SK-N-SH treated with all-trans-retinoic acid at 6 μM for 48 hours (cell line): ENCODE data around the gene PFKFB1.

Experiments used
- ARNTL ChIP-seq: fragments of 450-650 bp; formaldehyde crosslinking; IDR thresholded peaks from 2 replicates; pipeline ENCODE4 v1.5.0; 2020; ENCODE audit warnings: low read depth, mild to moderate bottlenecking, moderate library complexity, borderline replicate concordance
- CREB5 ChIP-seq: fragments of 250-450 bp; sonication (Bioruptor Pico); IDR thresholded peaks from 2 replicates; pipeline ENCODE4 v1.5.1; 2020; ENCODE audit warnings: low read depth, mild to moderate bottlenecking, moderate library complexity
- PATZ1 ChIP-seq: fragments of 250-450 bp; sonication (Bioruptor Pico); IDR thresholded peaks from 2 replicates; pipeline ENCODE4 v1.8.0; 2020; ENCODE audit warnings: mild to moderate bottlenecking, moderate library complexity, borderline replicate concordance
- TOX ChIP-seq: fragments of 250-450 bp; sonication (Bioruptor Pico); IDR thresholded peaks from 2 replicates; pipeline ENCODE4 v1.8.0; 2021; ENCODE audit warnings: mild to moderate bottlenecking, moderate library complexity, borderline replicate concordance
- TSHZ2 ChIP-seq: fragments of 250-450 bp; sonication (Bioruptor Pico); IDR thresholded peaks from 2 replicates; pipeline ENCODE4 v1.5.0; 2020; ENCODE audit warnings: mild to moderate bottlenecking, moderate library complexity
- ZFP3 ChIP-seq: fragments of 250-450 bp; sonication (Bioruptor Pico); IDR thresholded peaks from 2 replicates; pipeline ENCODE4 v1.5.0; 2020; ENCODE audit warnings: mild to moderate bottlenecking, moderate library complexity

- TF ChIP-seq PATZ1 (CRISPR knock-in tag): no peak
- no peak for TF ChIP-seq TOX (CRISPR knock-in tag)
- no peak for TF ChIP-seq ZFP3 (CRISPR knock-in tag)
- no peak for TF ChIP-seq TSHZ2
- TF ChIP-seq CREB5: no peak
- no peak for TF ChIP-seq ARNTL (CRISPR knock-in tag)
These were observed 29.1 kb downstream of the PFKFB1 start for GRCh38 chrX:54964766-54965497.
